ENCODE data around the gene TRAPPC10.
"Not testable (repeated sequence)": the region's sequence is repeated elsewhere in the genome, so short reads cannot be mapped to it uniquely, and the experiment has no call there.

Gene TRAPPC10

DNA sequence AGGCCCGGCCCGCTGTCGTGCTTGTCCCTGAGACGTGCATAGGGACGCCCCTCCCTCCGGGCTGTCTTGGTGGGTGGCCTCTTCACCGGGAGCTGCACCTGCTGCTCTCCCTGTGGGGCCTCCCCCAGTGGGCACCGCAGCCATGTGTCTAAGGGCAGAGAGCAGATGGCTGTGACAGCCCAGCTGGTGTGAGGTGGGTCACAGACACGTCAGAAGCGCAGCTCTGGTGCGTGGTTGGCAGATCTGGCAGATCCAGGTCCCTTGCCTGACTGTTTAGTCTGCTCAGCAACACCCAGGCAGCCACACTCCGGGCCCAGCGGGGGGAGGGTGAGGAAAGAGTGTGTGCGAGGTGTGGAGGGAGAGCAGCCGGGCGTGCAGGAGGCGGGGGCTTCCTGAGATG is 131.3 kb downstream of the TRAPPC10 start:
- not testable (repeated sequence) for H3K36me3 ChIP-seq (ENCODE audit: insufficient read depth, low read length); H3K4me2 ChIP-seq (ENCODE audit: low read depth, low read length, poor library complexity, severe bottlenecking); H3K79me2 ChIP-seq (ENCODE audit: insufficient read depth, low read length); H3F3A ChIP-seq (ENCODE audit: low read depth); H3K4me1 ChIP-seq (ENCODE audit: insufficient read depth, low read length, poor library complexity, severe bottlenecking); H2AFZ ChIP-seq (ENCODE audit: low read length); H3K9me2 ChIP-seq (replicated peaks; ENCODE audit: low read depth, low read length); H3K27me3 ChIP-seq (ENCODE audit: insufficient read depth, low read length, poor library complexity, severe bottlenecking); H4K20me1 ChIP-seq (ENCODE audit: insufficient read depth, low read length, poor library complexity, severe bottlenecking); H3K9me3 ChIP-seq (ENCODE audit: insufficient read depth, low read depth, low read length); H3K9ac ChIP-seq (ENCODE audit: low read depth, low read length, poor library complexity, severe bottlenecking); H3K4me3 ChIP-seq (ENCODE audit: low read length, poor library complexity, severe bottlenecking)

DNA sequence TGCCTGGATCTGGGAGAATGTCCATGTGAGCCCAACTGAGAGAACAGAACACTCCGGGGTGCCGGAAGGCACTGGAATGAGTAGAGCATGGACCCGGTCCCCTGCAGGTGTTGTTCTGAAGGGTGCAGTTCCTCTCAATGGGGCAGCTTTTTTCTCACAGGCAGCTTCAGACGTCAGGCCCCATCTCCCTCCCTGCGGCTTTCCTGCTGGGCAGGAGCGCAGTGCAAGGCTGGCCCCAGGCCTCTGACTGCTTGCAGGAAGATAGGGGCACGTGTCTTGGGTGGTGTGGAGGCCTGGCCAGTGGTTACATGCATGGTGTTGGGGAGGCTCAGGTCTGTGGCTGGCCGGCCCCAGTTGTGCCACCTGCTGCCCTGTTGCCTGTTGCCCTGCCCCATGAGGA is 131.9 kb downstream of the TRAPPC10 start:
- H3K9me3 ChIP-seq (ENCODE audit: insufficient read depth, low read depth, low read length); H3K36me3 ChIP-seq (ENCODE audit: insufficient read depth, low read length); H2AFZ ChIP-seq (ENCODE audit: low read length); H4K20me1 ChIP-seq (ENCODE audit: insufficient read depth, low read length, poor library complexity, severe bottlenecking); H3K4me3 ChIP-seq (ENCODE audit: low read length, poor library complexity, severe bottlenecking); H3K9me2 ChIP-seq (replicated peaks; ENCODE audit: low read depth, low read length); H3K4me2 ChIP-seq (ENCODE audit: low read depth, low read length, poor library complexity, severe bottlenecking); H3K9ac ChIP-seq (ENCODE audit: low read depth, low read length, poor library complexity, severe bottlenecking); H3K79me2 ChIP-seq (ENCODE audit: insufficient read depth, low read length); H3F3A ChIP-seq (ENCODE audit: low read depth); H3K4me1 ChIP-seq (ENCODE audit: insufficient read depth, low read length, poor library complexity, severe bottlenecking); H3K27me3 ChIP-seq (ENCODE audit: insufficient read depth, low read length, poor library complexity, severe bottlenecking): not testable (repeated sequence)

DNA sequence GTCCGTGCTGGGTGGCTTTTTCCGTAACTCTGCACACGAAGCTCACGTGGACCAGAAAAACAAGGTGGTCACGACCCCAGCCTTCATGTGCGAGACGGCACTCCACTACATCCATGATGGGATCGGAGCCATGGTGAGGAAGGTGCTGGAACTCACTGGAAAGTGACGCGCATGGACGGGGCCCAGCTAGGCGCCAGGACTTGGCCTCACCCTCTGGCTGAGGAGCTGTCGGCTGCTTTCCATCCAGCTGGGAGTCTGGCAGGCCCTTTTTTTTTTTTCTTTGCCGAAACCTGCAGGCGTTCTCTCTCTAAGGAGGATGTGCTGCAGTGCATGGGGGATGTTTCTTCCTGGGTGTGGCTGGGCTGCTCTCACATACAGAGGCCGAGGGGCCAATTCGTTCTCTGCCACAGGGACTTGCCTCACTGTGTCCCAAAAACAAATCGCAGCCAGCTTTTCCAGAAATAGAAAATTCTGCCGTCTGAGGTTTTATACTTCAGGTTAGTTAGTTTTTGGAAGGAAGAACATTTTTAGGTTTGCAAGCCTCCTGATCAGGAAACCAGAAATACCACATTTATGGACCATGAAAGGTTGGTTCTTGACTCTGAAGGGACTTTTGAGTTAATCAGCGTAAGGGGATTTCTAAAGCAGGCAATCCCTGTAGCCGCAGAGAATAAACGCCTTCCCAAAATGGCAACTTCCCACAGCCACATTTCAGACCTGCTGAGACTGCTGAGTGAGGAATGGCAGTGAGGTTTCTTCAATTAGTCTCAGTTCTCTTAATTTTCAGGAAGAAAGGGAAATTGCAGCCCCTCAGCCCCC is 132.9 kb downstream of the TRAPPC10 start:
- H3K4me2 ChIP-seq (ENCODE audit: low read depth, low read length, poor library complexity, severe bottlenecking); H3K9ac ChIP-seq (ENCODE audit: low read depth, low read length, poor library complexity, severe bottlenecking); H3K79me2 ChIP-seq (ENCODE audit: insufficient read depth, low read length); H3F3A ChIP-seq (ENCODE audit: low read depth); H2AFZ ChIP-seq (ENCODE audit: low read length); H3K9me2 ChIP-seq (replicated peaks; ENCODE audit: low read depth, low read length); H3K4me1 ChIP-seq (ENCODE audit: insufficient read depth, low read length, poor library complexity, severe bottlenecking); H4K20me1 ChIP-seq (ENCODE audit: insufficient read depth, low read length, poor library complexity, severe bottlenecking); H3K27me3 ChIP-seq (ENCODE audit: insufficient read depth, low read length, poor library complexity, severe bottlenecking); H3K4me3 ChIP-seq (ENCODE audit: low read length, poor library complexity, severe bottlenecking); H3K36me3 ChIP-seq (ENCODE audit: insufficient read depth, low read length); H3K9me3 ChIP-seq (ENCODE audit: insufficient read depth, low read depth, low read length): not testable (repeated sequence)

DNA sequence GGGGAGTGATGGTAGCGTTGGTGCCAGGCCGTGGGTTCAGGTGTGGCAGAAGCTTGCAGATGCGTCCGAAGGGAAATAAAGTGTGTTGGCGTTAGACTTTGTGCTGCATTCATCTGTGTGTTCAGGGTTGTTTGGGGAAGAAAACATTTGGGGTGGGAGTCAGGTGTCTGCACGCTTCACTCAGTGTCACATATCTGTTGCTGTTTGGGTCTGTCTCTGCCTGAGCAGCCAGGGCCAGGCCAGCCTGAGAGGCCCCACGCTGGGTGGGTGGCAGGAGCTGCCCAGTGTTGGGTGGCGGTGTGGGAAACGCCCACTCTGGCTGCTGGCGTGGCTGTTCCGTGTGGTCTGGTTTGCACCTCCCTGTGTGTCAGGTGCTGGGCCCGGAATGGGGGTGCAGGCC is 133.5 kb downstream of the TRAPPC10 start:
- not testable (repeated sequence) for H3F3A ChIP-seq (ENCODE audit: low read depth); H3K9ac ChIP-seq (ENCODE audit: low read depth, low read length, poor library complexity, severe bottlenecking); H3K4me3 ChIP-seq (ENCODE audit: low read length, poor library complexity, severe bottlenecking); H4K20me1 ChIP-seq (ENCODE audit: insufficient read depth, low read length, poor library complexity, severe bottlenecking); H3K36me3 ChIP-seq (ENCODE audit: insufficient read depth, low read length); H3K4me1 ChIP-seq (ENCODE audit: insufficient read depth, low read length, poor library complexity, severe bottlenecking); H3K9me3 ChIP-seq (ENCODE audit: insufficient read depth, low read depth, low read length); H3K9me2 ChIP-seq (replicated peaks; ENCODE audit: low read depth, low read length); H3K4me2 ChIP-seq (ENCODE audit: low read depth, low read length, poor library complexity, severe bottlenecking); H3K27me3 ChIP-seq (ENCODE audit: insufficient read depth, low read length, poor library complexity, severe bottlenecking); H2AFZ ChIP-seq (ENCODE audit: low read length); H3K79me2 ChIP-seq (ENCODE audit: insufficient read depth, low read length)

DNA sequence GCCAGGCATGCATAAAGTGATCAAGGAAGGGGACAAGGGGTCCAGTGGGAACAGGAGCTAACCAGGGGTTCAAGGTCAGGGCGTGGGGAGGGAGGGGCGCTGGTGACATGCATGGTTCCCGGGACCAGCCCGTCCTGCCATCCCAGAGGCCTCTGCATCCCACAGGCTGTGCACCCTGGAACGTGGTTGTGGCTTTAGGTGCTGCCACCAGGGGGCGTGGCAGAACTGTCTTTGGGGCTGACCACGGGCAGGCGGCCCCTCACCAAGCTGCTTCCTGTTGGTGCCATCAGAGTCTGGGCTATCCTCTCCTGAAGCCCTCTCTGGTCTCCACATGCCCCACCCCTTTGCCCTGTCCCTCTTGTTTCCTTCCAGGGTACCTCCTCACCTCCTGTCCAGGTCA is 135.0 kb downstream of the TRAPPC10 start:
- H2AFZ ChIP-seq (ENCODE audit: low read length); H3K9ac ChIP-seq (ENCODE audit: low read depth, low read length, poor library complexity, severe bottlenecking); H3K79me2 ChIP-seq (ENCODE audit: insufficient read depth, low read length); H3K4me2 ChIP-seq (ENCODE audit: low read depth, low read length, poor library complexity, severe bottlenecking); H3F3A ChIP-seq (ENCODE audit: low read depth); H3K27me3 ChIP-seq (ENCODE audit: insufficient read depth, low read length, poor library complexity, severe bottlenecking); H4K20me1 ChIP-seq (ENCODE audit: insufficient read depth, low read length, poor library complexity, severe bottlenecking); H3K9me2 ChIP-seq (replicated peaks; ENCODE audit: low read depth, low read length); H3K4me3 ChIP-seq (ENCODE audit: low read length, poor library complexity, severe bottlenecking); H3K36me3 ChIP-seq (ENCODE audit: insufficient read depth, low read length); H3K9me3 ChIP-seq (ENCODE audit: insufficient read depth, low read depth, low read length); H3K4me1 ChIP-seq (ENCODE audit: insufficient read depth, low read length, poor library complexity, severe bottlenecking): not testable (repeated sequence)

DNA sequence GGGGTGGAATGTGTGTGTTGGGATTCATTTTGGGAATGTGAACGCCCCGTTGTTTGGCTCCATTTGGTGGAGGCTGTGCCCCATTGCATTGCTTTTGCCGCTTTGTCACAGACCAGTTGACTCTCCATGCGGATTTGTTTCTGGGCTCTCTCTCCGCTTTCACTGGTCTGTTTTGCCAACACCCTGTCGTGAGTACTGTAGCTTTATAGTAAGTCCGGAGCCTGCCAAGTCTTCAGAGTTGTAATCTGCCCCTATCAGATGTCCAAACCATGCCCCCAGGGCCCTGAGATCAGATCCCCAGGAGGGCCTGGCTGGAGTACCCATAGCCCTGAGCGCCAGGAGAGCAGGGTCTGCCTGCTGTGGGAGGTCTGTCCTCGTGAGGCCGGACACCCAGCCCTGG is 138.1 kb downstream of the TRAPPC10 start:
- not testable (repeated sequence) for H3K4me3 ChIP-seq (ENCODE audit: low read length, poor library complexity, severe bottlenecking); H3K9ac ChIP-seq (ENCODE audit: low read depth, low read length, poor library complexity, severe bottlenecking); H2AFZ ChIP-seq (ENCODE audit: low read length); H3F3A ChIP-seq (ENCODE audit: low read depth); H3K36me3 ChIP-seq (ENCODE audit: insufficient read depth, low read length); H3K9me3 ChIP-seq (ENCODE audit: insufficient read depth, low read depth, low read length); H3K4me2 ChIP-seq (ENCODE audit: low read depth, low read length, poor library complexity, severe bottlenecking); H3K4me1 ChIP-seq (ENCODE audit: insufficient read depth, low read length, poor library complexity, severe bottlenecking); H3K79me2 ChIP-seq (ENCODE audit: insufficient read depth, low read length); H4K20me1 ChIP-seq (ENCODE audit: insufficient read depth, low read length, poor library complexity, severe bottlenecking); H3K9me2 ChIP-seq (replicated peaks; ENCODE audit: low read depth, low read length); H3K27me3 ChIP-seq (ENCODE audit: insufficient read depth, low read length, poor library complexity, severe bottlenecking)

DNA sequence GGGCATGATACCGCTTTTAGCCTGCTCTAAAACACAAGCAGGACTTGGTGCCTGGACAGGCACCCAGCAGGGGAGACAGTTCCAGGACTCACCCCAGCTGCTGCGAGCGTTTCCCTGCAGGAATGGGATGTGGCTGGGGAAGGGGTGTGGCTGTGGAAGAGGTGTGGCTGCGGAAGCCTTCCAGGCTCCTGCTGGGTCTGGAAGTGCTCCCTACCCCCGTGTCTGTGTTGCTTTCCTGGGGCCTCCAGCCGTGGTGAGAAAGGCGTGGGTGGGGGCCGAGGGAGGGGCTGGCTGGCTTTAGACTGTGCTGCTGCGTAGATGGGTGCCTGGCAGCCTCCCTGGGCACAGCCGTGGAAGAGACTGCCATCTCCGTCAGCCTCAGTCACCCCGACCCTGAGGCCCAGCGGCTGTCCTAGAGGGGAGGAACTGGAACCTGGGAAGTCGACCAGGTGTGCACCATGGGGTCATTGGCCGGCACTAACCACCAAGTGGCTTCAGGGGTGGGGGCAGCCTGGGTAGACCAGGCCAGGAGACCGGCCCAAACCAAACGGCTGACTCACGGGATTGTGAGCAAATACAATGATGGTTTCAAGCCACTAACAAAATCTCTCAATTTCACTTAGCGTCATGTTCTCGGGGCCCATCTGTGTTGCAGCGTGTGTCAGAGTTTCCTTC is 141.2 kb downstream of the TRAPPC10 start:
- H3K36me3 ChIP-seq (ENCODE audit: insufficient read depth, low read length); H3F3A ChIP-seq (ENCODE audit: low read depth); H3K79me2 ChIP-seq (ENCODE audit: insufficient read depth, low read length); H3K9ac ChIP-seq (ENCODE audit: low read depth, low read length, poor library complexity, severe bottlenecking); H3K9me3 ChIP-seq (ENCODE audit: insufficient read depth, low read depth, low read length); H3K4me2 ChIP-seq (ENCODE audit: low read depth, low read length, poor library complexity, severe bottlenecking); H2AFZ ChIP-seq (ENCODE audit: low read length); H3K4me3 ChIP-seq (ENCODE audit: low read length, poor library complexity, severe bottlenecking); H3K9me2 ChIP-seq (replicated peaks; ENCODE audit: low read depth, low read length); H3K4me1 ChIP-seq (ENCODE audit: insufficient read depth, low read length, poor library complexity, severe bottlenecking); H3K27me3 ChIP-seq (ENCODE audit: insufficient read depth, low read length, poor library complexity, severe bottlenecking); H4K20me1 ChIP-seq (ENCODE audit: insufficient read depth, low read length, poor library complexity, severe bottlenecking): not testable (repeated sequence)
